NT2/D1 (cell line): ENCODE data around the gene ARHGAP45.

Experiments used
- YY1 ChIP-seq: IDR thresholded peaks from 2 replicates; pipeline ENCODE4 v1.6.1; 2011; ENCODE audit not compliant: insufficient read length, insufficient read depth
- ZNF274 ChIP-seq: IDR thresholded peaks from 2 replicates; pipeline ENCODE4 v1.6.1; 2011; ENCODE audit warnings: mild to moderate bottlenecking, low read depth, low read length

DNA sequence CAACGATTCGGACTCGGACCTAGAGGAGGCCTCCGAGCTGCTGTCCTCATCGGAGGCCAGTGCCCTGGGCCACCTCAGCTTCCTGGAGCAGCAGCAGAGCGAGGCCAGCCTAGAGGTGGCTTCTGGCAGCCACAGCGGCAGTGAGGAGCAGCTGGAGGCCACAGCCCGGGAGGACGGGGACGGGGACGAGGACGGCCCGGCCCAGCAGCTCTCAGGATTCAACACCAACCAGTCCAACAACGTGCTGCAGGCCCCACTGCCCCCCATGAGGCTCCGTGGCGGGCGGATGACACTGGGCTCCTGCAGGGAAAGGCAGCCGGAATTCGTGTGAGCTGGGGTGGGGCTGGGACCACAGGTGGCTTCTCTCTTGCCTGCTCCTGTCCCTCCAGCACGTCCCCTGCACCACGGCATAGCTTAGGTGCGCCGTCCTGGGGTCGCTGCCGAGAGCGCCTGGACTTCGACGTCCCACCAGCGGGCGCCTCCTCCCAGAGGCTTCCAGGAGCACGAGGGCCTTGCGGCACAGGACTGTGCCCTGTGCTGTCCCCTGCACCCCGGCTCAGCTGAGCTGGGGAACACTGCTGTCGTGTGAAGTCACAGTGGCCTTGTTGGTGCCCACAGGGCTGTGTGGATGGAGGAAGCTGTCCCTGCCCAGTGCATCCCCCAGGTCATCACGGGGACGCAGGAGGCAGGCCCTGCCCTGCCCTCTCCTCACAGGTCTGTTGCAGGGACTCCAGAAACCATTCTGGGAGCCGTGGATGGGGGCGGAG is 18.9 kb downstream of the ARHGAP45 start:
- TF ChIP-seq ZNF274 (no peak), YY1 (no peak)
